GM10847 (cell line): Measurements from ENCODE around the gene TGFB1I1.

ENCODE experiments used
- POLR2A ChIP-seq: IDR thresholded peaks from 2 replicates; pipeline ENCODE4 v1.6.1; 2011; ENCODE audit not compliant: insufficient read length; ENCODE audit errors: extremely low read depth

The TGFB1I1 gene

GRCh38 chr16:31471875-31472708, at the start of gene TGFB1I1:
TGFB1I1 (plus strand) TSS chr16:31472152; CDS start chr16:31472189, 37 bp downstream.
- TF ChIP-seq POLR2A = no peak

GRCh38 chr16:31423241-31423640, 48.7 kb upstream of the TGFB1I1 start:
- TF ChIP-seq POLR2A = no peak

GRCh38 chr16:31423801-31424200, 48.2 kb upstream of the TGFB1I1 start:
- no peak for TF ChIP-seq POLR2A

GRCh38 chr16:31427441-31428278, 44.3 kb upstream of the TGFB1I1 start:
- TF ChIP-seq POLR2A = no peak

- TF ChIP-seq POLR2A = no peak
Measured at GRCh38 chr16:31428279-31428597, 43.7 kb upstream of the TGFB1I1 start, which contains the start of gene COX6A2. COX6A2 (minus strand) TSS chr16:31428360; CDS start chr16:31428325, 35 bp downstream.

- TF ChIP-seq POLR2A = no peak
Measured at GRCh38 chr16:31428638-31429247, 43.2 kb upstream of the TGFB1I1 start.

- no peak for TF ChIP-seq POLR2A
Measured at GRCh38 chr16:31429314-31429713, 42.6 kb upstream of the TGFB1I1 start.

- no peak for TF ChIP-seq POLR2A
Measured at GRCh38 chr16:31429796-31430195, 42.2 kb upstream of the TGFB1I1 start.

- no peak for TF ChIP-seq POLR2A
Measured at GRCh38 chr16:31430380-31431052, 41.4 kb upstream of the TGFB1I1 start.

- no peak for TF ChIP-seq POLR2A
Measured at GRCh38 chr16:31435341-31436220, 36.4 kb upstream of the TGFB1I1 start.

GRCh38 chr16:31436221-31437045, 35.5 kb upstream of the TGFB1I1 start:
- no peak for TF ChIP-seq POLR2A

GRCh38 chr16:31438414-31438813, 33.5 kb upstream of the TGFB1I1 start:
- no peak for TF ChIP-seq POLR2A

- no peak for TF ChIP-seq POLR2A
Measured at GRCh38 chr16:31439519-31439918, 32.4 kb upstream of the TGFB1I1 start.
